GM19324 (cell line): Measurements from ENCODE around the gene RGS9BP.
"Not testable (repeated sequence)": the region's sequence is repeated elsewhere in the genome, so short reads cannot be mapped to it uniquely, and the experiment has no call there.

ENCODE experiments used
- ATAC-seq: cut with Tn5 transposase; IDR thresholded peaks from one replicate; pipeline ENCODE4 v1.9.1; 2021; ENCODE audit warnings: mild to moderate bottlenecking, moderate library complexity; ENCODE audit not compliant: unreplicated experiment, low FRiP score

The RGS9BP gene

GRCh38 chr19:32675720-32676185 is at the start of gene RGS9BP:
Gene RGS9BP, plus strand, starts transcription at chr19:32675848. Its CDS starts 416 bp downstream, at chr19:32676264.
- peak; percentile 35 for ATAC-seq

GRCh38 chr19:32626969-32627368 is 48.7 kb upstream of the RGS9BP start:
- ATAC-seq: no peak

GRCh38 chr19:32627714-32628270 is 47.9 kb upstream of the RGS9BP start:
- ATAC-seq: no peak

- ATAC-seq: no peak
Observed at GRCh38 chr19:32630338-32630737, 45.3 kb upstream of the RGS9BP start.

- no peak for ATAC-seq
Observed at GRCh38 chr19:32631381-32631780, 44.3 kb upstream of the RGS9BP start.

- ATAC-seq: no peak
Observed at GRCh38 chr19:32637480-32637879, 38.2 kb upstream of the RGS9BP start.

GRCh38 chr19:32638625-32639024 is 37.0 kb upstream of the RGS9BP start:
- no peak for ATAC-seq

- no peak for ATAC-seq
Observed at GRCh38 chr19:32642771-32643170, 32.9 kb upstream of the RGS9BP start.

GRCh38 chr19:32646556-32646955 is 29.1 kb upstream of the RGS9BP start:
- no peak for ATAC-seq

- no peak for ATAC-seq
Observed at GRCh38 chr19:32647361-32647760, 28.3 kb upstream of the RGS9BP start.

- ATAC-seq: no peak
Observed at GRCh38 chr19:32649751-32650150, 25.9 kb upstream of the RGS9BP start.

- ATAC-seq: no peak
Observed at GRCh38 chr19:32650671-32651070, 25.0 kb upstream of the RGS9BP start.

GRCh38 chr19:32651729-32652140 is 23.9 kb upstream of the RGS9BP start:
- ATAC-seq: no peak

GRCh38 chr19:32652331-32652730 is 23.3 kb upstream of the RGS9BP start:
- ATAC-seq: not testable (repeated sequence)

GRCh38 chr19:32652894-32653598 is 22.6 kb upstream of the RGS9BP start:
- no peak for ATAC-seq

- ATAC-seq: no peak
Observed at GRCh38 chr19:32653599-32653915, 22.1 kb upstream of the RGS9BP start.

GRCh38 chr19:32656379-32656778 is 19.3 kb upstream of the RGS9BP start:
- ATAC-seq: not testable (repeated sequence)

- no peak for ATAC-seq
Observed at GRCh38 chr19:32658075-32658474, 17.6 kb upstream of the RGS9BP start.

- ATAC-seq: no peak
Observed at GRCh38 chr19:32658527-32658926, 17.1 kb upstream of the RGS9BP start.

GRCh38 chr19:32661318-32661717 is 14.3 kb upstream of the RGS9BP start:
- ATAC-seq: no peak

GRCh38 chr19:32662186-32662585 is 13.5 kb upstream of the RGS9BP start:
- no peak for ATAC-seq

GRCh38 chr19:32666084-32666483 is 9.6 kb upstream of the RGS9BP start:
- ATAC-seq: no peak
